ENCODE measurements around the gene SPATS2L. TPM values are rescaled to one million over a fixed set of nuclear protein-coding genes. Genes with fewer than 3 reads are reported as not detected.

The SPATS2L gene
- total and polyA plus RNA-seq, 2 donors (not counting 1 experiment from before 2014, with no cell fraction given), result 0.27 to 0.44 TPM

DNA sequence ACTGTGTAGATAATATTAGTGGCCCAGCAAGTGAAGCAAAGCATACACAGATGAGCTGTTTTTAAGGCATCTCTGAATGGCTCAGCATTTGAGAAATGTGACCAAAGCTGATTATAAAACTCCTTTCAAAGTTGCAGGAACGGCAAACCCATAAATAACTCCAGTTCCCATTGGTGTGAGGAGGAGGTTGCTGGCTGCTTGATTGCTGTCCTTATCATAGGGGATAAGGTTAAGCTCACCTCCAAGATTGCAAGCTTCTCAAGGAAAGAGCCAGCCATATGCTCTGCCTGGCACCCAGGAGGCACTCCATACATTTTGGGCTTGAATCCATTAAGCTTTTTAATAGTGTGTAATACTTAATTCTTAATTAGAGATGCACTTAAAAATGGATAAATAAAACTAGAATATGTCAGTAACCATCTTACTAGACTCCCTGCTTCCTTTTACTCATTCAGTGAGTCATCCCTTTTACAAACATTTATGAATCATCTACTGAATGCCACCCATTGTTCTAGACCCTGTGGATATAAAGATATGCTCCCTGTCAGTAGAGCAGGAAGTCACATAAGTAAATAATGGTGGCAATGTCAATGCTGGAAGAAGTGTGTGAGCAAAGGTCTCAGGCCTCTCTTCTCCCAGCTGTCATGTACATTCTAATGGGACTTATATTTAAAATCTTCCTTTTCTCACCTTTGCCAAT, 99.3 kb downstream of the SPATS2L start:
- Histone ChIP-seq H4K20me1 (ENCODE audit: control insufficient read depth, insufficient read depth, low read length, poor library complexity, severe bottlenecking) (no peaks in the 10 kb centered on the region), H3K4me2 (replicated peaks; ENCODE audit: low read depth, low read length, poor library complexity, severe bottlenecking) (no peak overlapping the region), H2AFZ (ENCODE audit: insufficient read depth, low read depth, low read length, poor library complexity, severe bottlenecking) (no peak overlapping the region), H3K36me3 (replicated peaks in 1 of 2; ENCODE audit: control extremely low read depth in 1 of 2, control insufficient read depth in 1 of 2, extremely low read depth in 1 of 2, insufficient read depth in 2 of 2, low read length in 1 of 2) (no peaks in the 10 kb centered on the region), H3K79me2 (ENCODE audit: control insufficient read depth, insufficient read depth, low read length) (no peaks in the 10 kb centered on the region), H3K27ac (ENCODE audit: low read length in 2 of 2) (no peak overlapping the region), H3K9ac (ENCODE audit: low read length) (no peak overlapping the region), H3K4me3 (ENCODE audit: control extremely low read depth in 1 of 5, extremely low read depth in 1 of 5, insufficient read depth in 1 of 5, low read depth in 2 of 5, low read length in 4 of 5) (no peak overlapping the region), H3K27me3 (replicated peaks in 1 of 4; ENCODE audit: control extremely low read depth in 1 of 4, control insufficient read depth in 3 of 4, insufficient read depth in 4 of 4, low read length in 3 of 4) (no peaks in the 10 kb centered on the region), H3K4me1 (ENCODE audit: control insufficient read depth in 2 of 2, insufficient read depth in 2 of 2, low read length in 2 of 2) (no peaks in the 10 kb centered on the region), H3K9me3 (ENCODE audit: control extremely low read depth in 1 of 3, control insufficient read depth in 2 of 3, insufficient read depth in 1 of 3, low read length in 2 of 3) (no peaks in the 10 kb centered on the region)
- ChIA-PET CTCF (interaction anchor here (0.7 kb wide), 1 partner anchor 61 kb away, joined by 3 read pairs; no protein-coding TSS in a partner anchor), POLR2A (no interaction called here)
- intact Hi-C loops (cut with micrococcal nuclease), result no loop called here
- Mint-ChIP-seq H3K27ac (no peak overlapping the region), H3K27me3 (peaks cover 15% of the 10 kb centered on the region), H3K4me1 (no peaks in the 10 kb centered on the region), H3K4me3 (no peak overlapping the region), H3K9me3 (ENCODE audit: insufficient read depth) (no peaks in the 10 kb centered on the region)
- no peak for ATAC-seq (ENCODE audit: low read depth)
- no peak for DNase-seq
- no CpG with 5 or more reads among the region's 1 CpG for WGBS (ENCODE audit: insufficient coverage)
- no peak for TF ChIP-seq EZH2 (IDR thresholded peaks at IDR 0.05; ENCODE audit: borderline replicate concordance, insufficient read depth, low read depth, low read length, poor library complexity, severe bottlenecking)
- TF ChIP-seq, protein P1, sequence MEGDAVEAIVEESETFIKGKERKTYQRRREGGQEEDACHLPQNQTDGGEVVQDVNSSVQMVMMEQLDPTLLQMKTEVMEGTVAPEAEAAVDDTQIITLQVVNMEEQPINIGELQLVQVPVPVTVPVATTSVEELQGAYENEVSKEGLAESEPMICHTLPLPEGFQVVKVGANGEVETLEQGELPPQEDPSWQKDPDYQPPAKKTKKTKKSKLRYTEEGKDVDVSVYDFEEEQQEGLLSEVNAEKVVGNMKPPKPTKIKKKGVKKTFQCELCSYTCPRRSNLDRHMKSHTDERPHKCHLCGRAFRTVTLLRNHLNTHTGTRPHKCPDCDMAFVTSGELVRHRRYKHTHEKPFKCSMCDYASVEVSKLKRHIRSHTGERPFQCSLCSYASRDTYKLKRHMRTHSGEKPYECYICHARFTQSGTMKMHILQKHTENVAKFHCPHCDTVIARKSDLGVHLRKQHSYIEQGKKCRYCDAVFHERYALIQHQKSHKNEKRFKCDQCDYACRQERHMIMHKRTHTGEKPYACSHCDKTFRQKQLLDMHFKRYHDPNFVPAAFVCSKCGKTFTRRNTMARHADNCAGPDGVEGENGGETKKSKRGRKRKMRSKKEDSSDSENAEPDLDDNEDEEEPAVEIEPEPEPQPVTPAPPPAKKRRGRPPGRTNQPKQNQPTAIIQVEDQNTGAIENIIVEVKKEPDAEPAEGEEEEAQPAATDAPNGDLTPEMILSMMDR (IDR thresholded peaks at IDR 0.05), result no peak

DNA sequence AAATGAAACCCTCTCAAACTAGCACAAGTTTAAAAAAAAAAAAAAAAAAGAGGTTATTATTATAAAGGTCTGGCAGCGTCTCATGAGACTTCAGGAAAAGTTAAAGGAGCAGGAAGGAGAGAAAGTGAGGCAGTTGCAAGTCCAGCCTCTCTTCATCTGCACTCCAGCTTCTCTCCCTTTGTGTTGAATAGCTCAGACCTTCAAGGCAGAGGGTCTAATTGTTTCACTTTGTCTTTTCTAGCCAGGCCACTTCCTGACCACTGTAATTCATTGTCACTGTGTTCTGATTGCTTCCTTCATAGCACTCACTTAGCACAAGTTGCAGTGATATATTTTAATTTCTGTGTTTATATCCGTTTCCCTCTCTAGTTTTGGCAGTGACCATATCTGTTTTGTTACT, 99.9 kb downstream of the SPATS2L start:
- Histone ChIP-seq H3K4me3 (ENCODE audit: control extremely low read depth in 1 of 5, extremely low read depth in 1 of 5, insufficient read depth in 1 of 5, low read depth in 2 of 5, low read length in 4 of 5) (no peak overlapping the region), H2AFZ (ENCODE audit: insufficient read depth, low read depth, low read length, poor library complexity, severe bottlenecking) (no peak overlapping the region), H3K9me3 (ENCODE audit: control extremely low read depth in 1 of 3, control insufficient read depth in 2 of 3, insufficient read depth in 1 of 3, low read length in 2 of 3) (no peaks in the 10 kb centered on the region), H3K27me3 (replicated peaks in 1 of 4; ENCODE audit: control extremely low read depth in 1 of 4, control insufficient read depth in 3 of 4, insufficient read depth in 4 of 4, low read length in 3 of 4) (no peaks in the 10 kb centered on the region), H3K4me1 (ENCODE audit: control insufficient read depth in 2 of 2, insufficient read depth in 2 of 2, low read length in 2 of 2) (no peaks in the 10 kb centered on the region), H3K79me2 (ENCODE audit: control insufficient read depth, insufficient read depth, low read length) (no peaks in the 10 kb centered on the region), H4K20me1 (ENCODE audit: control insufficient read depth, insufficient read depth, low read length, poor library complexity, severe bottlenecking) (no peaks in the 10 kb centered on the region), H3K36me3 (replicated peaks in 1 of 2; ENCODE audit: control extremely low read depth in 1 of 2, control insufficient read depth in 1 of 2, extremely low read depth in 1 of 2, insufficient read depth in 2 of 2, low read length in 1 of 2) (no peaks in the 10 kb centered on the region), H3K4me2 (replicated peaks; ENCODE audit: low read depth, low read length, poor library complexity, severe bottlenecking) (no peak overlapping the region), H3K27ac (ENCODE audit: low read length in 2 of 2) (no peak overlapping the region), H3K9ac (ENCODE audit: low read length) (no peak overlapping the region)
- ATAC-seq (ENCODE audit: low read depth) (no peak), DNase-seq (no peak)
- Mint-ChIP-seq H3K27me3 (peaks cover 15% of the 10 kb centered on the region), H3K27ac (no peak overlapping the region), H3K9me3 (ENCODE audit: insufficient read depth) (no peaks in the 10 kb centered on the region), H3K4me3 (no peak overlapping the region), H3K4me1 (no peaks in the 10 kb centered on the region)
- intact Hi-C loops (cut with micrococcal nuclease), result no loop called here
- POLR2A ChIA-PET, result no interaction called here
- TF ChIP-seq EZH2 (IDR thresholded peaks at IDR 0.05; ENCODE audit: borderline replicate concordance, insufficient read depth, low read depth, low read length, poor library complexity, severe bottlenecking), result no peak
- TF ChIP-seq, protein P1 (IDR thresholded peaks at IDR 0.05), result no peak
- WGBS (ENCODE audit: insufficient coverage), result no CpG with 5 or more reads among the region's 2 CpGs
- CTCF ChIA-PET, result interaction anchor here (0.7 kb wide), 1 partner anchor 61 kb away, joined by 3 read pairs; no protein-coding TSS in a partner anchor
